Type B pancreatic cell (in vitro differentiated cells): ENCODE data around the gene JAKMIP3. TPM values are rescaled to one million over a fixed set of nuclear protein-coding genes. Genes with fewer than 3 reads are reported as not detected.
A peak's percentile ranks its signal among the peaks of the same experiment; 100 is the strongest.

Source experiments
- DNase-seq: peaks from one replicate; pipeline ENCODE4 v3.0.0; 2021; ENCODE audit warnings: mixed read lengths; ENCODE audit not compliant: unreplicated experiment; ENCODE audit errors: extremely low spot score
- H3K27ac Mint-ChIP-seq: 2 replicates; pipeline ENCODE4 v1.8.0; 2021; ENCODE audit warnings: mild to moderate bottlenecking, mixed read lengths
- H3K27me3 Mint-ChIP-seq: 2 replicates; pipeline ENCODE4 v1.8.0; 2021; ENCODE audit warnings: mixed read lengths
- H3K36me3 Mint-ChIP-seq: 2 replicates; pipeline ENCODE4 v1.8.0; 2021; ENCODE audit warnings: mixed read lengths
- H3K4me1 Mint-ChIP-seq: one replicate; pipeline ENCODE4 v1.8.0; 2021; ENCODE audit warnings: mixed read lengths; ENCODE audit not compliant: unreplicated experiment
- H3K4me3 Mint-ChIP-seq: 2 replicates; pipeline ENCODE4 v1.8.0; 2021; ENCODE audit warnings: mild to moderate bottlenecking, mixed read lengths
- H3K9me3 Mint-ChIP-seq: 2 replicates; pipeline ENCODE4 v1.8.0; 2021; ENCODE audit warnings: mixed read lengths
- CTCF ChIP-seq: fragments of 200-600 bp; sonication (generic); conservative IDR thresholded peaks from 2 replicates; pipeline ENCODE4 v1.5.0; 2021; ENCODE audit warnings: antibody characterized with exemption, mild to moderate bottlenecking
- total RNA-seq: library from RNA; stranded (reverse); gene quantifications from 2 replicates; pipeline ENCODE4 v1.2.1, GENCODE V29; 2021; ENCODE audit warnings: low replicate concordance

The JAKMIP3 gene
- total RNA-seq, 1 donor from 2014 or later = 0.19 TPM

GRCh38 chr10:132104062-132104461 lies 38.3 kb downstream of the JAKMIP3 start:
- DNase-seq = peak; percentile 54
- H3K4me1 Mint-ChIP-seq = no peaks in the 10 kb centered on the region
- no peaks in the 10 kb centered on the region for H3K9me3 Mint-ChIP-seq
- peaks cover 5% of the 10 kb centered on the region for H3K27me3 Mint-ChIP-seq
- TF ChIP-seq CTCF = no peak
- no peak overlapping the region for H3K27ac Mint-ChIP-seq
- H3K36me3 Mint-ChIP-seq = no peaks in the 10 kb centered on the region
- no peak overlapping the region for H3K4me3 Mint-ChIP-seq

- no peak overlapping the region for H3K4me3 Mint-ChIP-seq
- no peak for DNase-seq
- no peak for TF ChIP-seq CTCF
- H3K9me3 Mint-ChIP-seq = no peaks in the 10 kb centered on the region
- H3K4me1 Mint-ChIP-seq = no peaks in the 10 kb centered on the region
- H3K27ac Mint-ChIP-seq = no peak overlapping the region
- H3K27me3 Mint-ChIP-seq = peaks cover 5% of the 10 kb centered on the region
- H3K36me3 Mint-ChIP-seq = no peaks in the 10 kb centered on the region
Observed at GRCh38 chr10:132104471-132105301, 38.9 kb downstream of the JAKMIP3 start.

- H3K36me3 Mint-ChIP-seq = no peaks in the 10 kb centered on the region
- TF ChIP-seq CTCF = no peak
- H3K27ac Mint-ChIP-seq = no peak overlapping the region
- no peaks in the 10 kb centered on the region for H3K4me1 Mint-ChIP-seq
- peaks cover 7% of the 10 kb centered on the region for H3K27me3 Mint-ChIP-seq
- no peak overlapping the region for H3K4me3 Mint-ChIP-seq
- no peaks in the 10 kb centered on the region for H3K9me3 Mint-ChIP-seq
- DNase-seq = no peak
Observed at GRCh38 chr10:132105302-132105995, 39.7 kb downstream of the JAKMIP3 start.

GRCh38 chr10:132106431-132106830 lies 40.7 kb downstream of the JAKMIP3 start:
- Mint-ChIP-seq H3K4me1 (no peaks in the 10 kb centered on the region), H3K27ac (no peak overlapping the region), H3K9me3 (no peaks in the 10 kb centered on the region), H3K27me3 (peaks cover 6% of the 10 kb centered on the region), H3K36me3 (no peaks in the 10 kb centered on the region), H3K4me3 (no peak overlapping the region)
- DNase-seq = peak; percentile 44
- no peak for TF ChIP-seq CTCF

- Mint-ChIP-seq H3K27me3 (peaks cover 5% of the 10 kb centered on the region), H3K4me1 (no peaks in the 10 kb centered on the region), H3K4me3 (no peak overlapping the region), H3K27ac (no peak overlapping the region), H3K36me3 (no peaks in the 10 kb centered on the region), H3K9me3 (no peaks in the 10 kb centered on the region)
- DNase-seq = peak; percentile 65
- TF ChIP-seq CTCF = no peak
Observed at GRCh38 chr10:132107186-132107948, 41.6 kb downstream of the JAKMIP3 start.
